H1 (cell line): ENCODE results near the gene NDUFA11. TPM values are rescaled to one million over a fixed set of nuclear protein-coding genes. Genes with fewer than 3 reads are reported as not detected.

Source experiments
- GTF2F1 ChIP-seq: IDR thresholded peaks from 2 replicates; pipeline ENCODE4 v1.6.1; 2012; ENCODE audit warnings: low read depth, low read length, improper control_type of control experiment, borderline replicate concordance
- HDAC2 ChIP-seq, 2 experiments: fragments of 300-600 bp in 1 of 2; sonication (generic) in 1 of 2; IDR thresholded peaks; 2 replicates each; pipeline ENCODE4 v1.6.1; 2011 to 2012; ENCODE audit warnings: low read depth in 2 of 2, low read length in 2 of 2, mild to moderate bottlenecking in 2 of 2, moderate library complexity in 2 of 2, borderline replicate concordance in 1 of 2, inconsistent platforms in 1 of 2
- JUN ChIP-seq: IDR thresholded peaks from 2 replicates; pipeline ENCODE4 v1.6.1; 2011; ENCODE audit warnings: low read depth, mild to moderate bottlenecking, improper control_type of control experiment, low read length
- KDM4A ChIP-seq: IDR thresholded peaks from one replicate; pipeline ENCODE4 v1.7.1; 2012; ENCODE audit warnings: low read depth, mild to moderate bottlenecking, moderate library complexity, low read length, inconsistent platforms; ENCODE audit not compliant: severe bottlenecking
- NRF1 ChIP-seq: IDR thresholded peaks from 2 replicates; pipeline ENCODE4 v1.6.1; 2011; ENCODE audit warnings: mild to moderate bottlenecking, low read depth, low read length, improper control_type of control experiment
- RXRA ChIP-seq: IDR thresholded peaks from 2 replicates; pipeline ENCODE4 v1.6.1; 2011; ENCODE audit warnings: low read depth, mild to moderate bottlenecking, low read length, moderate library complexity; ENCODE audit not compliant: insufficient read depth
- SP1 ChIP-seq: IDR thresholded peaks from 2 replicates; pipeline ENCODE4 v1.6.1; 2011; ENCODE audit warnings: low read depth, low read length
- TBP ChIP-seq: IDR thresholded peaks from 2 replicates; pipeline ENCODE4 v1.6.1; 2011; ENCODE audit warnings: low read depth, low read length, improper control_type of control experiment
- TEAD4 ChIP-seq: IDR thresholded peaks from 2 replicates; pipeline ENCODE4 v1.6.1; 2012; ENCODE audit warnings: low read depth, low read length, inconsistent platforms, mixed read lengths
- polyA plus RNA-seq, 7 experiments: library from polyadenylated mRNA; depleted of rRNA in 3 of 7; stranded (reverse) in 5 of 7; unstranded in 2 of 7; fragments of >200 nt in 5 of 7; fragments of 200-250 nt in 2 of 7; gene quantifications; 1 replicate in 5 of 7; 2 replicates in 1 of 7; 4 replicates in 1 of 7; pipeline versions ENCODE4 v1.2.1 to v1.2.3, GENCODE V29; 2011 to 2013; ENCODE audit warnings: missing spikeins in 2 of 7, mixed read lengths in 2 of 7
- total RNA-seq: library from RNA; stranded (reverse); fragmentation: NEBNext Ultra II Directional; extraction: Animal tissue kit (Norgen Biotek cat#: 25700); gene quantifications from 2 replicates; pipeline ENCODE4 v1.2.1, GENCODE V29; 2021
- TF ChIP-seq, protein P1 (sequence below), 3 experiments: IDR thresholded peaks; 1 replicate in 2 of 3; 2 replicates in 1 of 3; pipeline versions ENCODE4 v1.5.1 to v1.6.1; 2011; ENCODE audit warnings: low read length in 3 of 3, mild to moderate bottlenecking in 3 of 3, inconsistent platforms in 2 of 3, low read depth in 1 of 3, moderate library complexity in 1 of 3; ENCODE audit not compliant: insufficient read depth in 1 of 3; ENCODE audit errors: control extremely low read depth in 1 of 3
- TF ChIP-seq, protein P2 (sequence below): IDR thresholded peaks from 2 replicates; pipeline ENCODE4 v1.6.1; 2012; ENCODE audit warnings: inconsistent platforms
- TF ChIP-seq, protein P3 (sequence below): IDR thresholded peaks from 2 replicates; pipeline ENCODE4 v1.6.1; 2011; ENCODE audit warnings: low read length, improper control_type of control experiment

Gene NDUFA11
- total and polyA plus RNA-seq, 2 of the 8 experiments (the other 6 are each of a cell fraction or from before 2014, with no cell fraction given): 205 to 1,037 TPM

DNA sequence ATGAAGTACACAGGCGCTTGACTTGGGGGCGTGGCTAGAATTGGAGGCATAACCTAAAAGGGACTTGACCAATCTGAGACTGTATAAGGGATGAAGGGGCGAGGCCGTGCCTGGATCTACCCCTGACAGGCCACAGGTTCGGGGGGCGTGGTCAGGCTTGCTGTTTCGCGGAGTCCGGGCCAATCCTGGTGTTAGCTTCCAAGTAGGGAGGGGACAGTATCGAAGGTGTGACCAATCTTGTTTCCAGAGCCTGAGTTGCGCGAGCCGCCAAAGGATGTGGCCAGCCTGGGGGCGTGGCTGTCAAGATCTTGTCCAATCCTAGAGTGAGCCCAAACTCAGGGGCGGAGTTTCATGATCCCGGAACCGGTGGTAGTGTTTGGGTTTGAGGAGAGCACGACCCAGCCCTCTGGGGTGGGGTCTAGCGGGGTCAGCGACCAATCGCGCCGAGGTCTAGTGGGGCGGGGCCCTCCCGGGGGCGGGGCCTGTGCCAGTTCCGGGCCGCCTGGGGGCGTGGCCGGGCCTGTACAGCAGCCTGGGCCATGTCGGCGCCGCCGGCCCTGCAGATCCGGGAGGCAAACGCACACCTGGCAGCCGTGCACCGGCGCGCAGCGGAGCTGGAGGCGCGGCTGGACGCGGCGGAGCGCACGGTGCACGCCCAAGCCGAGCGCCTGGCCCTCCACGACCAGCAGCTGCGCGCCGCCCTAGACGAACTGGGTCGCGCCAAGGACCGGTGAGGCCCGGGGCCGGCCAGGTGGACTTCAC lies 943 bp upstream of the NDUFA11 start, which contains the start of gene VMAC (continued):
- TF ChIP-seq TEAD4: no peak
- TF ChIP-seq TBP: peak; percentile 55; the same call in 1 of the 2 replicates
- peak; percentile 44 for TF ChIP-seq NRF1
- TF ChIP-seq, protein P1, sequence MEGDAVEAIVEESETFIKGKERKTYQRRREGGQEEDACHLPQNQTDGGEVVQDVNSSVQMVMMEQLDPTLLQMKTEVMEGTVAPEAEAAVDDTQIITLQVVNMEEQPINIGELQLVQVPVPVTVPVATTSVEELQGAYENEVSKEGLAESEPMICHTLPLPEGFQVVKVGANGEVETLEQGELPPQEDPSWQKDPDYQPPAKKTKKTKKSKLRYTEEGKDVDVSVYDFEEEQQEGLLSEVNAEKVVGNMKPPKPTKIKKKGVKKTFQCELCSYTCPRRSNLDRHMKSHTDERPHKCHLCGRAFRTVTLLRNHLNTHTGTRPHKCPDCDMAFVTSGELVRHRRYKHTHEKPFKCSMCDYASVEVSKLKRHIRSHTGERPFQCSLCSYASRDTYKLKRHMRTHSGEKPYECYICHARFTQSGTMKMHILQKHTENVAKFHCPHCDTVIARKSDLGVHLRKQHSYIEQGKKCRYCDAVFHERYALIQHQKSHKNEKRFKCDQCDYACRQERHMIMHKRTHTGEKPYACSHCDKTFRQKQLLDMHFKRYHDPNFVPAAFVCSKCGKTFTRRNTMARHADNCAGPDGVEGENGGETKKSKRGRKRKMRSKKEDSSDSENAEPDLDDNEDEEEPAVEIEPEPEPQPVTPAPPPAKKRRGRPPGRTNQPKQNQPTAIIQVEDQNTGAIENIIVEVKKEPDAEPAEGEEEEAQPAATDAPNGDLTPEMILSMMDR (IDR thresholded peaks at IDR 0.05; ENCODE audit: control extremely low read depth in 1 of 3, insufficient read depth in 1 of 3, low read depth in 1 of 3, low read length in 3 of 3): peak in 1 of 3 experiments; percentile 9; a peak in 1 of 4 replicates
- no peak for TF ChIP-seq JUN
- TF ChIP-seq GTF2F1: no peak
- TF ChIP-seq RXRA: no peak
- peak; percentile 43 for TF ChIP-seq KDM4A
- TF ChIP-seq, protein P2, sequence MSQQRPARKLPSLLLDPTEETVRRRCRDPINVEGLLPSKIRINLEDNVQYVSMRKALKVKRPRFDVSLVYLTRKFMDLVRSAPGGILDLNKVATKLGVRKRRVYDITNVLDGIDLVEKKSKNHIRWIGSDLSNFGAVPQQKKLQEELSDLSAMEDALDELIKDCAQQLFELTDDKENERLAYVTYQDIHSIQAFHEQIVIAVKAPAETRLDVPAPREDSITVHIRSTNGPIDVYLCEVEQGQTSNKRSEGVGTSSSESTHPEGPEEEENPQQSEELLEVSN: 0 out of 2 replicates have a peak, but pooled peaks have one; percentile 9
- TF ChIP-seq, protein P3, sequence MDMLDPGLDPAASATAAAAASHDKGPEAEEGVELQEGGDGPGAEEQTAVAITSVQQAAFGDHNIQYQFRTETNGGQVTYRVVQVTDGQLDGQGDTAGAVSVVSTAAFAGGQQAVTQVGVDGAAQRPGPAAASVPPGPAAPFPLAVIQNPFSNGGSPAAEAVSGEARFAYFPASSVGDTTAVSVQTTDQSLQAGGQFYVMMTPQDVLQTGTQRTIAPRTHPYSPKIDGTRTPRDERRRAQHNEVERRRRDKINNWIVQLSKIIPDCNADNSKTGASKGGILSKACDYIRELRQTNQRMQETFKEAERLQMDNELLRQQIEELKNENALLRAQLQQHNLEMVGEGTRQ: no peak
- no peak for TF ChIP-seq HDAC2 (IDR thresholded peaks at IDR 0.05; ENCODE audit: borderline replicate concordance in 1 of 2, low read depth in 2 of 2, low read length in 2 of 2)
- TF ChIP-seq SP1: peak; percentile 67; the same call in 1 of the 2 replicates
